Stimulated activated CD4-positive, alpha-beta T cell treated with anti-CD3 and anti-CD28 coated beads, TNF-alpha, amount 100 ng/mL, for 4 hours (primary cell): Measurements from ENCODE around the gene MROH7.

Experiments used
- DNase-seq, 3 experiments: peaks; one replicate each; pipeline ENCODE4 v3.0.0-alpha.2; 2020; ENCODE audit warnings: low read depth in 3 of 3

MROH7 gene

DNA sequence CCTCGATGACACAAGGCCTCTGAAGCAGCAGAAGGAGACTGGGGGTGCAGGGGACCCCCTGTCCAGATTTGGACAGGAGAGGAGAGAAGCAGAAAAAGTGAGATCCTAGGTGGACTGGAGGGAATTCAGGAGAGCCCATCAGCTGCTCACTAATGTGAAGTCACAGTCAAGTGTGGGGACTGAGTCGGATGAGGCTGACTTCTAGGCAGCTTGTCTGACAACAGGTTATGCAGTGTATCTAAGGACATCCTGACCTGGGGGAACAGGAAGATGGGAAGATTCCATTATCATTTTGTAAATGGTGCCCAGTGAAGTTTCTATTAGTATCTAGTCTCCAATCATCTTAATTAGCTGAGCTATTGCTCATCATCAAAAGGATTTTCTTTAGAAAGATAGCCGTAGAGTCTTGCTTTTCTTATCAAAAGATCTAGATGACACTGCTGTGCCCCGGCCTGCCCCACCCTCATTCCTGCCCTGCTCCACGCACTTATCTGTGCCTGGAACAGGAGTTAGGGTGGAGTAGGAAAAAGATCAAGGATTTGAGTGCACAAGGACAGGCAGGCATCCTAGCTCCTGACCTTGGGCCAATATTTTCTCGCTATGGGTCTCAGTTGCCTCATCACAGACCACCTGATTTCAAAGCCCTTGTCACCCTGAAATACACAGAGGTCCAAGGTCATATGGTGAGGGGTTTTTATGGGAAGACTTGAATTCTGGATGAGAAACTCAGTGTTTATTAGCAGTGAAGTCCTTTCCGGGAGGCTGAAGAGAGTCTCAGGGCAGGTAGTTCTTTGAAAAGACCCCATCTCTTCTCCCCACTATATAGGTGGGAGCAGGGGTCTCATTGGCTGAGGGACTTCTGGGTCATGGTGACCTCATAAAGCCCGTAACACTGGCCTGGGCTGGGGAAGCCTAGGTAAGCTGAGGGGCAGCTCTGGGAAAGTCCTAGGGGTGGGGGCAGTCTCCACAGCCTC is at the start of gene MROH7:
MROH7 (plus strand) TSS at position 924 of the 974 bp plus-strand sequence. CDS start 11,141 bp downstream, outside the sequence.
- no peak for DNase-seq

DNA sequence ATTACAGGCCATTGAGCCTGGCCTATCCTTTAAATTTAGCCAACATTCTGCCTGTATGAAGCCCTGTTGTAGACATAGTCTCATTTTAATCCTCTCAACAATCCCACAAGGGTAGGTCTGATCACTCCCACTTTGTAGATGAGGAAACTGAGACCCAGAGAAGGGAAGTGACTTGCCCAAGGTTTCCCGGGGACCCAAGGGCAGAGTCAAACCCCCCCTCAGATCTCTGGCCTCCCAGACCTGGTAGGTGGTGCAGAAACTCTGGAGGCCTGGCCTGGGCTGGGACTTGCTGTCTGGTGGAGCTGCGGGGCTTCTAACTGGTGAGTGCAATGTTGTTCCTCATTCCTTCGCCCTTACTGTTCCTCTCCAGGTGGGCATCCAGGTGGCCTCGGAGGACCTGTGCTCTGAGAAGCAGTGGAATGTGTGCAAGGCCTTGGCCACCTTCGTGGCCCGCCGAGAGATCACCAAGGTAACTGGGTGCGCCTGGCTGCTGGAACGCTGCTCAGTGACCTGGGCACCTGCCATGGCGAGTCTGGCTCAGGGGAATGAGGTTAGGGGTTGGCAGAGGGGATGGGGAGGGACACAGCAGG is 47.9 kb upstream of the MROH7 start:
- DNase-seq, result no peak

DNA sequence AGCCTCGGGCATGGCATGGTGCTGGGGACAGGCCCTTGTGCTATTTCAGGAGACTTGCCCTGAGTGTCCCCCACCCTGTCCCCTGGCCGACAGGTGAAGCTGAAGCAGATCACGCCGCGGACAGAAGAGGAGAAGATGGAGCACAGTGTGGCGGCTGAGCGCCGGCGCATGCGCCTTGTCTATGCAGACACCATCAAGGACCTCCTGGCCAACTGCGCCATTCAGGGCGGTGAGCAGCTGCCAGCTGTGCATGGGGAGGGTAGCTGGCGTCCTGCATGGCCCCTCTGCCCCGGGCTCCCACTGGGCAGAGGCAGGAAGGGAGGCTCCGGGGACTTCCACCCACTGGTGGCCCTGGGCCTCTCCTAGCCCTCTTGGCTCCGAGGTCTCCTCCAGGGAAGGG is 47.1 kb upstream of the MROH7 start:
- no peak for DNase-seq

DNA sequence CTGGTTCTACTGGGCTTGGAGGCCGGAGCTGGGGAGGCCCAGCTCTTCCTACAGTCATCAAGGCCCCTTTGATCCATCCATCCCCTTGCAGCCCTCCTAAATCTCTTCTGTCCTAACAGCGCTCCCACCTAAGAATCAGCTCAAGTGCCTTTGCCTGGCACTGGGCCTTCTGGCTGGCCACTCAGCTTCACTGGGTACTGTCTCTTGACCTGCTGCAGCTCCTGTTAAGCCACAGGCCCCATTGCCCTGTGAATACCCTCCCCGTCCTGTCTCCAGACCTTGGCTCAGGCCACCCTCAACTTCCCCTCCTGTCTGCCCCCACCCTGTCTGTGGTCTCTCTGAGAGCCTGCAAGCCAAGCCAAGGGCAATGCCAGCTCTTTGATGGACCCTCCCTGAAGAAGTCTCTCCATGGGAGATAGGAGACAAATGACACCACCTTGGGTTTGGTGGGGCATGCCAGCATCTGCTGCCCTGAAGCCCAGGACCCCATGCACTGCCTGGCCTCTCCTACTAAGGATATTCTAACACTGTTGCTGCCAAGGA is 45.6 kb upstream of the MROH7 start:
- no peak for DNase-seq

DNA sequence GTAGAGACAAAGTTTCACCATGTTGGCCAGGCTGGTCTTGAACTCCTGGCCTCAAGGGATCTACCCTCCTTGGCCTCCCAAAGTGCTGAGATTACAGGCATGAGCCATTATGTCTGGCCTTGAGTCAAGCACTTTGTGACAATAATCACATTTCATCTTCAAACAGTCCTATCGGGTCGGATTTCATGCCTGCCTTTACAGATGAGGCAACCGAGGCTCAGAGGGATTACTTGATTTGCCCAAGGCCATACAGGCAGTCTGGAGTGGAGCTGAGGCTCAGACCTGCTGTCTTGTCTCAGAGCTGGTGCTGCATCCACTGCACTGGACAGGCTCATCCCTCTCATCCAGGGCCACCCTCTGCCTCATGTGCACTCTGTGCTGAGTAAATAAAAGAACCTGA is 44.8 kb upstream of the MROH7 start:
- no peak for DNase-seq

DNA sequence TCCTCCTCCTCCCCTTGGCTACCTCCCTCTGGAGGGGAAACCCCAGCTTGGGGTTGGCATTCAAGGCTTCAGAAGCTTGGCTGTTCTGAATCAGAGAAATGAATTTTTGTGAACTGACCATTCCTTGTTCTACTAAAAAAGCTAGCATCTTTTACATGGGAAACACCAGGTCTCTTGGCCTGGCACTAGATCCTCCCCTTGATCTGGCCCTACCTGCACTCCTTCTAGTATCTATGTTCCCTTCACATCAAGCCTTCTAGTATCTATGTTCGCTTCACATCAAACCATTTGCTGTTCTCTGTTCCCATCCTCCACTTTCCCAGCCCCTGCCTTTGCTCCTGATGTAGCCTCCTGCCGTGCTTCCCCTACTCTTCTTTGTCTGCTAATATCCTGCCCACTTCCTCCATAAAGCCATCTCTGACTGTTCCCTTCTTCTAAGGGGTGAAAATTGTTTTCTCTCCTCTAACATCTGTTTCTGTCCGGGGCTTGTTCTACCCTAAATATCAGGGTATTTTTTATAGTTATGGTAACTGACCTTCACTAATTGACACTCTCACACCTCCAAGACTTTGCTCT is 44.0 kb upstream of the MROH7 start:
- no peak for DNase-seq

DNA sequence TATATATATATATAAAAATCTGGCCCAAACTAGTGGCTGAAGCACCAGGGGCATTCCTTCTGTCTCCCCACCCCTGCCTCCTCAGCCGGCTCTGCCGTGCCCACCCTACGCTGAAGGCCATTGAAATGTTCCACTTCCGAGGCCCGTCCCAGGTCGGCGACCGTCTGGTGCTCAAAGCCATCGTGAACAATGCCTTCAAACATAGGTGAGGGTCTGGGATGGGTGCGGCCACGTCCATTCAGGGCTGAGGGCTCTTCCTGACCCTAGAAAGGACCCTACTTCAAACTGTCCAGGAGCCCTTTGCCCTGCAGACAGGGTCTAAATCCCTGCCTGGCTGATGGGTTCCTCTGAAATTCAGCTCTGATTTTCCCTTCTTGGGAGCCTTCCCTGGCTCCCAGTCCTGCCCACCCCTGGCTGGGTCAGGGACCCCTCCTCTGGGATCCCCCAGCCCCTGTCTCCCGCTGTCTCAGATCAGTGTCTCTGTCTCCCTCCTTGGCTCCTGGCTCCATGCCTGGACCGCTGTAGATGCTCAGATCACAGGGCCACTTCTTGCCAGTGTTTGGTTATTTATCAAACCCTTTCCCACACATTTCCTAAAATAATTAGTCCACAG is 42.3 kb upstream of the MROH7 start:
- no peak for DNase-seq

DNA sequence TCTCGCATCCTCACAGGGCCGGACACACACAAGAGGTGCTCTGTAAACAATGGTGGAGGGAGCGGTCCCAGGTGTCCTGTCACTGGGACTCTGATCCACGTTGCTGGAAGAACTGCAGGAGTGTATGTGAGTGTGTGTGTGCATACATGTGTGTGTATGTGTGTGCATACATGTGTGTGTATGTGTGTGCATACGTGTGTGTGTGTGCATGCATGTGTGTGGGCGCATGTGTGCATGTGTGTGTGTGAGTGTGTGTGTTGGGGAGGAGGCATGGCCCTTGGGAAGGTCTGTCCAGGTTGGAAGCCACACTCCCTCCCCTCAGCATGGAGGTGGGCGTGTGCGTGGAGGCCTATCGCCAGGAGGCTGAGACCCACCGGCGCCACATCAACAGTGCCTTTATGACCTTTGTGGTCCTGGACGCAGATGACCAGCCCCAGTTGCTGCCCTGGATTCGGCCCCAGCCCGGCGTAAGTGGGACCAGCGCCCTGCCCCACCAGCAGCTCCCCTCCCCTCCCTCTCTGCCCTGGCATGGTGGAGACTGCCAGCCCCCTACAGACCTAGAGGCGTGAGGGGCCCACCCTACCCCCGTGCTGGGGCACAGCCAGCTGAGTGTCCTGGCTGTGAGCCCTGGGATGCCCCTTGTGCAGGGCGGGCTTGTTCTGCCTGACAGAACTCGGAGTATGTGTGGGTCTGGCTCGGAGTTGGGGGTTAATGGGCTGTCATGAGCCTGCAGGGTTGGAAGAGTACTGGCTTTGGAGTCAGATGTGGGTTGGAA is 40.5 kb upstream of the MROH7 start:
- DNase-seq, result no peak

DNA sequence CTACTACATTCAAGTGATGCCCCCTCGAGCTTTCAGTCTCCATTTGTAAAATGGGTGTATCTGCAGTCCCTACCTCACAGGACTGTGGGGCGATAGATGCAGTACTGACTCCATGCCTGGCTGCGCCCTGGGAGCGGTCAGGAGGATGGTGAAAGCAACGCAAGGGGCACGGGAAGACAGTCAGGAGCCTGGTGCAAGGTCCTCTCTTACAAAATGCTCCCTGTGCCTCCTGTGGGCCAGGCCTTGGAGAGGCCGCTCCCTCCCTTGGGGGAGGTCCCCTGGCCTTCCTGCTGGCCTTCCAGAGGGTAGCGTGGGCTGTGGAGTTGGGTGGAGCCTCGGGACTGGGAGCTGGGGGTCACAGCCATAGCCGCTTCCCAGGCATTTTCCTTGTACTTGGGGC is 39.9 kb upstream of the MROH7 start:
- DNase-seq, result no peak

DNA sequence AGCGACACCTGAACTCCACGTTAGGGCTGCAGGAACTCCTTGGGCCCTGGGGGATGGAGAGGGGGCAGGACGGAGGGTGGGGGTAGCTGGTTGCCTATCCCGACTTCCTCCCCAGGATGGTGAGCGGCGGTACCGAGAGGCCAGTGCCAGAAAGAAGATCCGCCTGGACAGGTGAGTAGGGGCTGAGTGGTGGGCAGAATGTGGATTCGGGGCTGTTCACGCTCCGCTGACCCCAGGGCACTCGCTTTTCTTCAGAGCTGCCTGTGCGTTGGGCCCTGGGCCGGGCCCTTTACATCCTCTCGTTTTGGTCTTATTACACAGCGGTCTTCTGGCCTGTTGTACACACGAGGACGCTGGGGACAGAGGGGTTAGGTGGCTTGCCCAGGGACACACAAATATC is 39.0 kb upstream of the MROH7 start:
- no peak for DNase-seq

DNA sequence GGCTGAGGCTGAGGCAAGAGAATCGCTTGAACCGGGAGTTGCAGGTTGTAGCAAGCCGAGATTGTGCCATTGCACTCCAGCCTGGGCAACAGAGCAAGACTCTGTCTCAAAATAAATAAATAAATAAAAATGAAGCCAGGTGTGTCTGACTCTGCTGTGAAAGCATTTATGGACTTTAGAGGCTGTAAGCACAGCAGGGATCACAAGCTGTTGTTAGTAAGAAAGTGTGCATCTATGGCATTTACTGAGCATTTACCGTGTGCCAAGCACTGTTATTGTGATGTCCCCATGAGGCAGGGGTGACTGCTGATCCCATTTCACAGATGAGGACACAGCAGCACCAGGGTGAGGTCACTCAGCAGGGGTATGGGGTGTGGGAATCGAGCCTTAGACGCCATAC is 38.3 kb upstream of the MROH7 start:
- DNase-seq, result no peak

DNA sequence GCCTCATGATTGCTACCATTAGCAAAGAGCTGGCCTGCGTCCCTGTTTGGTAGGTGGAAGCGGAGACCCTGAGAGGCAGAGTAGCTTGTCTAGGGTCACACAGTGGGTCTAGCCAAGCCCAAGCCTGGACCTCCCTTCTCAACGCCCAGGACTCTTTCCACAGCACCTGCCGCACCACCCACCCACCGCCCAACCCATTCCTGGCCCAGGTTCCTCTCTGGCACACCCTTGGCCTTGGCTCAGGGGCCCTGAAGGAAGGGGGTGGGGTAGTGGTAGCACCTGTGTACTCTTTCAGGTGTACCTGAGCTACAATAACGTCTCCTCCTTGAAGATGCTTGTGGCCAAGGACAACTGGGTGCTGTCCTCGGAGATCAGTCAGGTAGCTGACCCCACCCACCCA is 37.5 kb upstream of the MROH7 start:
- no peak for DNase-seq

DNA sequence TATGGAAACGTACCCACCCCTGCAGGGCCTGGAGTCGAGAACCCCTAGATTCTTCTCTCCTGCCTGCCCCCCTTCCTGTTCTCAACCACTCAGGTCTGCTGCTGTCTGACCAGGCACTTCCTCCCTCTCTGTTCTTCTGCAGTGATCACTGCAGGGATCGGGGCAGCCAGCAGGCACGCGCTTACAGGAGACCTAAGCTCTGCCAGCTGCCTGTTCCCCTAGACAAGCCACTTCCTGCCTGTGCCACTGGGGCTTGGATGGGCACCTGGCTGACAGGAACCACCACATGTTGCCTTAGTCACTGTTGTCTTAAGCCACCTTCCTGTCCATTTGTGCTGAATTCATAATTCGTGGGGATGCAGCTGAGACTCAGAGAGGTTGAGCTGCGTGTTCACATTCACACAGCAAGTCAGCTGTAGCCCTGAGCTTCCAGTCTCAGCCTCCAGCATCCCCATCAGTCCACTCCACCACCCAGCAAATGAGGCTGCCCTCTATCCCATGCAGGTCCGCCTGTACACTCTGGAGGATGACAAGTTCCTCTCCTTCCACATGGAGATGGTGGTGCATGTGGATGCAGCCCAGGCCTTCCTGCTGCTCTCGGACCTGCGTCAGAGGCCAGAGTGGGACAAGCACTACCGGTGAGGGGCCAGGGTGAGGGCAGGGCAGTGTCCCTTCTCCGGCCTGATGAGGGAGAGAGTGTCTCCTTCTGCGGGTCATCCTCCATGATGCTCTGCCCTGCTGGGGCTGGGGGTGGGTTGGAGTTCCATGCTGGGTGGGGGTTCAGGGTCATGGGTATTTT is 36.8 kb upstream of the MROH7 start:
- DNase-seq, result peak in 1 of 3 experiments; percentile 4

DNA sequence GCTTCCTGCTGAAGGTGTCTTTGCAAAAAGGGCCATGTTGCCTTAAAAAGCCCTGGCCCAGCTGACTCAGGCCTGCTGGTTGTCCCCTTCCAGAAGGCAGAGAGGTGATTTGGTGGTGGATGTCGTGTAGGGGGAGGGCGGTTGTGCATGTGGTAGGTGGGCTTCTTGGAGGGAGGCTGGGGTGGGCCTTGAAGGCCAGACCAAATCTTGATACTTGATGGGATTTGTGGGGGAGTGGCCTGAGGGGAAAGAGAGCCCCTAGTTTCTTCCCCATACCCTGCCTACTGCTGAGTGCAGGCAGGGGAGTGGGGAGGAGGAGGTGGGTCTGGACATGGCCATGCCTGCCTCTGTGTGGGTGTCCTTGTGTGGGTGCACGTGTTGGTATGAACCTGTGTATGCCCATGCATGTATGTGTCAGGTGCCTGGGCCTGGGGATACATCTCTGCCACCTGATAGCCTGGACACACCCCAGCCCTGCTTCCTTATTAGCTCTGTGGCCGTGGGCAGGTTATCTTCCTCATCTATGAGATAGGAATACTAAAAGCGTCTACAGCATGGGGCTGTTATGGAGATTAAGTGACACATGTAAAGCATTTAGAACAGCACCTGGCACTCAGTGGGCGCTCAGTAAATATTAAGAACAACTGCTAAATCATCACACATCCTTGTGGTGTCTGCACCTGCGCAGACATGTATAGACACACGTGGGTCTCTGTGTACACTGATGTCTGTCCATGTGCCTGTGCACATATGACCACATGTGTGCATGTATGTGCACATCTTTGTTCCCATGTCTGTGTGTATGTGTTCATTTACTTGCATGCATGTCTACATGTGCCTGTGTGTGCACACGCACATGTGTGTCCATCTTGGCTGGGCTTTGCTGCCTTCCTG is 35.2 kb upstream of the MROH7 start:
- DNase-seq, result no peak

DNA sequence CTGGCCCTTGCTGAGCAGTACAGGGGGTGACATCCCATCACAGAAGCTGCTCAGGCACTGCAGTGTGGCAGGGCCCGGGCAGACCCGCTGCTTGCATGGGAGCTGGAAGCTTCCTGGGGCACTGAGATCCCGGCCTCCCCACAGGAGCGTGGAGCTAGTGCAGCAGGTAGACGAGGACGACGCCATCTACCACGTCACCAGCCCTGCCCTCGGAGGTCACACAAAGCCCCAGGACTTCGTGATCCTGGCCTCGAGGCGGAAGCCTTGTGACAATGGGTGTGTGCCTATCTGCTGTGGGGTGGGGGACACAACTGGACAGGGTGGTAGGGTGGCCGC is 34.6 kb upstream of the MROH7 start:
- no peak for DNase-seq

DNA sequence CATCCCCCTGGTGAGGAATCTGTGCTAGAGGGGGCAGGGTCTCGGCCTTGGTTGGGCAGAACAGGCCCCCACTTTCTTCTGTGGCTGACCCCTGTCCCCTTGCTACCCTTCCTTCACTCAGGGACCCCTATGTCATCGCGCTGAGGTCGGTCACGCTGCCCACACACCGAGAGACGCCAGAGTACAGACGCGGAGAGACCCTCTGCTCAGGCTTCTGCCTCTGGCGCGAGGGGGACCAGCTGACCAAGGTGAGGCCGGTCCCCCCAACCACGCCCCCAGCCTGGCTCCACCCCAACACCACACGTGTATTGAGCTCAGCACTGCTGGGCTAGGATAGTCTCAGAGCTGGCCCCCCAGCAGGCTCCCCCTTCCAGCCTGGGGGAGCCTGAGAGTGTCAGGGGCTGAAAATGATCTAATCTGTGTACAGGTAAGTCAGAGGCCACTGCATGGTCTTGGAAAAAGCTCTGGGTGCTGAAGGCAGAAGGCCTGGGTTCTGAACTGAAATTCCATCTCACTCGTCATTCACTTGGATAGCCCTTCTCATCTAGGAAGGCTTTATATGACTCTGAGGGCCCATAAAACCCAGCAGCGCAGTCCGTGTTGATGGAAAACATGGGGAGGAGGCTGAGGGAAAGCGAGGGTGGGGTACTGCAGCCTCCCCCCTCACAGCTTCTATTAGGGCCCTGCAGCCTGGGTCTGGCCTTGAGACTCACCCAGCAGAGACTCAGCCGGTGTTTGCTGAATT is 33.6 kb upstream of the MROH7 start:
- DNase-seq, result no peak

DNA sequence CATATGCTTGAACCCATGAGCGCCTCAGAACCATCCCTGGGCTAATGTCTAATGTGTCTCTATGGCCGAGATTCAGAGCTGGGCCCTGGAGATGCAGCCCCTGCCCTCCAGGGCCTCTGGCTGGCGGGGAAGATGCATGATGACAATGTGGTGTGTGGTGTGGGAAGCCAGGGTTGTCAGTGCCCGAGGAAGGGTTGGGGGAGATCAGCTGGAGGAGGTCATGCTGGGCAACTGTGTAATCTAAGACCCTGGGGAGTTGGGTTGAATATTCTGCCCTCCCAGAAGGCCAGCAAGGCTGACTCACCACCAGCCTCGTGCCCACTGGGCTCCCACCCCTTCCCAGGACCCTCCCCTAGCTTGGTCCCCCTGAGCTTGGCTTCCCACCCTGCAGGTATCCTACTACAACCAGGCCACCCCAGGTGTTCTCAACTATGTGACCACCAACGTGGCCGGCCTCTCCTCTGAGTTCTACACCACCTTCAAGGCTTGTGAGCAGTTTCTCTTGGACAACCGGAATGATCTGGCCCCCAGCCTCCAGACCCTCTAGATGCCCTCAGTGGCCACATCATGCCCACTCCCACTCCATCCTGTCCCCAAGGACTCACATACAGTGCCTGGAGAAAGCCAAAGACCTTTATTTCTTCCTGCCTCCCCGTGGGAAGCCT is 32.9 kb upstream of the MROH7 start:
- no peak for DNase-seq

DNA sequence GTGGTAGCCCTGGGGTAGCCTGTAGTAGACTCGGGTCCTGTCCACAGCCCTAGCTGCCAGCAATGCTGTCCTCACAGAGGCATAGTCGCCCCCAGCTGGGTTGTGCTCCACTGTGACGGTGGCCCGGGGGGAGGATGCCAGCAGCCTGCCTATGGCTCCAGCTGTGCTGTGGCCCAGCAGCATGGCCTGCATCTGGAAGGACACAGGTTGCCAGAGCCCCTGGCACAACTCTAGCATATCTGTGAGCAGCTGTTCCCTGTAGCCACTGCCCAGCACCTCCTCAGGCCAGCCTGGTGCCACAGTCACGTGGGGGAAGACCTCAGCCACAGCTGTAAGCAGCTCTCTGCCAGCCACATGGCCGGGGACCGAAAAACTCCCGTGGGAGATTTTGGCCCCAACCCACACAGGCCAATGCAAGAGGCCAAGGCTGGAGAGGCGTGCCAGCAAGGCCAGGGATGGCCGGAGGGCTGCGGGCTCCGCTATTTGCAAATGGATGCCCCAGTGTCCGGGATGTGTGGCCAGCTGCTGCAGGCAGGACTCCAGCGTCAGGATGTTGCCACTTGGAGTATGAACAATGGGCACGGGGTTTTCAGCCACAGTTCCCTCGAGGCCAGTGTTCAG is 32.2 kb upstream of the MROH7 start:
- DNase-seq, result no peak
